Measurements from ENCODE around the gene USB1.

The USB1 gene

GRCh38 chr16:58035356-58036170 is 34.4 kb downstream of the USB1 start:
- no peak for DNase-seq

DNA sequence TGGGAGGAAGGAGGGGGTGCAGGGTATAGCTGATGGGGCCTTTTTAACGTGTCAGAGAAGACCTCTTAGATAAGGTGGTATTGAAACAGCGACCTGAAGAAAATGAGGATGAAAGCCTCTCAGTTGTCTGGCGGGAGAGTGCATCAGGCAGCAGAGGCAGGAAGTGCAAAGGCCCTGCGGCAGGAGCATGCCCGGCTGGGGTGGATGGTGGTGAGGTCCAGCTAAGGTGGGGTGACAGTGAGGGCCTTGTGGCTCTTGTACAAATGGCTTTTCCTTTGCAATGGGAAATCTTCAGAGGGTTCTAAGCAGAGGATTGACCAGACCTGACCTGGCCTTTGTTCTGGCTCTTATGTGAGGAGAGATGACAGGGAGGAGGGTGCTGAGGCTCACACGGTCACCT is 35.7 kb downstream of the USB1 start:
- no peak for DNase-seq

GRCh38 chr16:58037365-58038057 is 36.3 kb downstream of the USB1 start:
- no peak for DNase-seq

GRCh38 chr16:58038219-58038641 is 37.0 kb downstream of the USB1 start:
- no peak for DNase-seq

DNA sequence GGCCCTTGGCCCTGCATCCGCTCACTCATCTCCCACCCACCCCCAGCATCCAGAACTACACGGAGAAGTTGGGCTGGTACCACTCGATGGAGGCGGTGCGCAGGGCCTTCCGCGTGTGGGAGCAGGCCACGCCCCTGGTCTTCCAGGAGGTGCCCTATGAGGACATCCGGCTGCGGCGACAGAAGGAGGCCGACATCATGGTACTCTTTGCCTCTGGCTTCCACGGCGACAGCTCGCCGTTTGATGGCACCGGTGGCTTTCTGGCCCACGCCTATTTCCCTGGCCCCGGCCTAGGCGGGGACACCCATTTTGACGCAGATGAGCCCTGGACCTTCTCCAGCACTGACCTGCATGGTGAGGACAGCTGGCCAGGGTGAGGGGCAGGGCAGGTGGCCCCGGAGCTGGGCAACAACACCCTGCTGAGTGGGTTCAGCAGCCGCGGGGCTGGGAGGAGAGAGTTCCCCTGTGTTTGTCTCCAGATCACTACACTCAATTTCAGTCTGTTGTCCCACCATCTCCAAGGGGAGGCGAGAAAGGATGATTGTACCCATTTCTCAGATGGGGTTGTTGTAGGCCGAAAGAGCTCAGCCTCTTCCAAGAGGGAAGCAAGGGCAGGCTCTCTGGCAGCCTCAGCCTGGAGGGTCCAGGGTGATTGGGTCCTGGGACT is 38.8 kb downstream of the USB1 start:
- no peak for DNase-seq

GRCh38 chr16:58040496-58040846 is 39.3 kb downstream of the USB1 start:
- DNase-seq: no peak

GRCh38 chr16:58040945-58041627 is 39.9 kb downstream of the USB1 start:
- no peak for DNase-seq

GRCh38 chr16:58041628-58041955 is 40.4 kb downstream of the USB1 start:
- no peak for DNase-seq

GRCh38 chr16:58042001-58042885 is 41.0 kb downstream of the USB1 start:
- DNase-seq: no peak

- no peak for DNase-seq
Measured at GRCh38 chr16:58042886-58043515, 41.8 kb downstream of the USB1 start.

DNA sequence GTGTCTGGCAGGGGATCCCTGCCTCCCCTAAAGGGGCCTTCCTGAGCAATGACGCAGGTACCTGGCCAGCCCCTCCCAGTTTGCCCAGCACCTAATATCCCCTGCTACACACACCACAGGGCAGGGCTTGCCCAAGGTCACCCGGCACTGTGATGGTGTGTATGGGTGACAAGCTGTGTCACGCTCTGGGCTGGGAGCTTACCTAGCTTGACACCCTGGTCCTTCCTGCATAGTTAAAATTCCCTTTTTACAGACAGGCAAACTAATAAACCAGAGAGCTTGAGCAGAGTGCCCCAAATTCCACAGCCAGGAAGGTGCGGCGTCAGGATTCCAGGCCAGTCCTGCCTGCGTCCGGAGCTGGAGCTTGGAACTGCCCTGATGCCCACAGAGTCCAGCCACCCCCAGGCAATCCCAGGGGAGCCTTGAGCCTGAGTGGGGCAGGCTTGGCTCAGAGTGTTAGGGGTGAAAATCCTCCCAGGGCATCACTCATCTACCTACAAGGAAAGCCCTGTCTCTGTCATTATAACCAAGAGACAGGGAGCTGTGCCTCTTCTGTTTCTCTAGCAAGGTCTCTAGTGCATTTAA is 42.5 kb downstream of the USB1 start:
- DNase-seq: no peak

DNA sequence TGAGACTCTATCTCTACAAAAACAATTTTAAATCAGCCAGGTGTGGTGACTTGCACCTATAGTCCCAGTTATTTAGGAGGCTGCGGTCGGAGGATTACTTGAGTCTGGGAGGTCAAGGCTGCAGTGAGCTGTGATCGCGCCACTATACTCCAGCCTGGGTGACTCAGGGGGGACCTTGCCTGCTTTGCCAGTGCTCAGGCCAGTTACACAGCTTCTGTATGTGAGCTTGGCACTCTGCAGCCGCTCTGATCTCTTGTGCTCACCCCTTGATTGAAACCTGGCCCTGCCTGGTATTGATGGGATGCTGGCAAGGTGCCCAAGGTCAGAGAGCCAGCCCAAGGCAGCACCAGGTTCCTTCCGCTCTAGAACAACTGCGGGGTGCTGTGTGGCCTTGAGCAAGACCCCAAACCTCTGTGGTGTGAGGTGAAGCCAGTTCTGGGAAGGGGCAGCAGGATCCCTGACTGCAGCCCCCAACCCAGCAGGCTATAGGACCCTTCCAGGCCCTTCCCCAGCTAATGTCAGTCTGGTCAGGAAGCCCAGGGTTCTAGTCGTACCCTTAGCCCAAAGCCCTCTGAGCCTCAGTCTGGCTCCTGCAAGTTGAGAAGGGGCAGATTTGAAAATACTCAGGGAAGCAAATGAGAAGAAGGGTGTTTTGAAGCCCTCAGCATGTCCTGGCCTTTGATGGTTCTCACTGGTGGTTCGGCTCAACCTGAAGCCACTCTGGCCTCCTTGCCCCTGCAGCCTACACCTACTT is 43.2 kb downstream of the USB1 start:
- DNase-seq: no peak

DNA sequence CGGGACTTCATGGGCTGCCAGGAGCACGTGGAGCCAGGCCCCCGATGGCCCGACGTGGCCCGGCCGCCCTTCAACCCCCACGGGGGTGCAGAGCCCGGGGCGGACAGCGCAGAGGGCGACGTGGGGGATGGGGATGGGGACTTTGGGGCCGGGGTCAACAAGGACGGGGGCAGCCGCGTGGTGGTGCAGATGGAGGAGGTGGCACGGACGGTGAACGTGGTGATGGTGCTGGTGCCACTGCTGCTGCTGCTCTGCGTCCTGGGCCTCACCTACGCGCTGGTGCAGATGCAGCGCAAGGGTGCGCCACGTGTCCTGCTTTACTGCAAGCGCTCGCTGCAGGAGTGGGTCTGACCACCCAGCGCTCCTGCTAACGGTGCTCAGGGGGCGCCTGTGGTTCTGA is 43.9 kb downstream of the USB1 start:
- DNase-seq: no peak

DNA sequence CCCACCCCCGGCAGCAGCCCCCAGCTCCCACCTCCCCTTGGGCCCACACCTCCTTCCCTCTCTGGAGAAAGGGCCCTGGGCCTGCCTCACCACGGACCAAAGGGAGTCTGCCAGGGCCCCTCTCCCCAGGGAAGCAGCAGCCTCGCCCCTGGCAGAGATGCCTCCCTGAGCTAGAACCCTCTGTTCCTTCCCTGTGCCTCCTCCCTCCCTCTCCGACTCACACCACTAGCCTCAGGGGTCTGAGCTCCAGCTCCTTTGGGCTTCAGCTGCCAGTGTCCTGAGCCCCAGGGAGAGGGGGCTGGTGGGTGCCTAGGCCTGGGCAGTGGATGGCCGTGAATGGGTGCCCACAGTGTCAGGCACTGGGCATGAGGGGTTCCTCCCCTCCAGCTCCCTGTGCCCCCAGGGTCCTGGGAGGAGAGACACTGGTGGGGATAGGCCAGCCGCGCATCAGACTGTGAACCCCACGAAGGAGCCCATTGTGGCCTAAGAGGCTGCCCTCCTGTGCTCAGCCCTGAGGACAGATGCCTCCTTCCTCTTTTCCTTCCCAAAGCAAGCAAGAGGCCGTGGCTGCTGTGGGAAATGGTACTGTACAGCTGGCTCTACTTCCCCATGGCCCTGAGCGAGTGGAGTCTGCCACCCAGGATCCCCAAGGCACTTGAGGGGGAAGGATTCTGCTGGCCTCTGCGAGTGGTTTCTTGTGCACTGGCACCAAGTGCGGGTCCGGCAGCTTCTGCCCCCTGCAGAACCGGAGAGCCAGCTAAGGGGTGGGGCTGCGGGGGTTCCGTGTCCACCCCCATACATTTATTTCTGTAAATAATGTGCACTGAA is 45.1 kb downstream of the USB1 start:
- no peak for DNase-seq

- DNase-seq: no peak
Measured at GRCh38 chr16:58046936-58047335, 45.7 kb downstream of the USB1 start.

- no peak for DNase-seq
Measured at GRCh38 chr16:58047557-58048348, 46.5 kb downstream of the USB1 start.

GRCh38 chr16:58048494-58049231 is 47.5 kb downstream of the USB1 start:
- no peak for DNase-seq

All from activated effector memory CD4-positive, alpha-beta T cell treated with anti-CD3 and anti-CD28 coated beads, Interleukin-2, amount 50 U/mL, for 16 hours (primary cell).